ENCODE data around the gene TAS1R1.

Gene TAS1R1

GRCh38 chr1:6591222-6591621 is 36.1 kb downstream of the TAS1R1 start:
- H3K4me3 ChIP-seq (ENCODE audit: low read length) = no peak overlapping the region
- no peak for TF ChIP-seq CTCF (conservative IDR thresholded peaks at IDR 0.05; ENCODE audit: low read length)
- no peak for DNase-seq (ENCODE audit: low read depth)

GRCh38 chr1:6591644-6592043 is 36.5 kb downstream of the TAS1R1 start:
- DNase-seq (ENCODE audit: low read depth) = no peak
- TF ChIP-seq CTCF (conservative IDR thresholded peaks at IDR 0.05; ENCODE audit: low read length) = no peak

GRCh38 chr1:6592441-6592840 is 37.3 kb downstream of the TAS1R1 start:
- H3K4me3 ChIP-seq (ENCODE audit: low read length) = no peak overlapping the region
- DNase-seq (ENCODE audit: low read depth) = no peak
- TF ChIP-seq CTCF (conservative IDR thresholded peaks at IDR 0.05; ENCODE audit: low read length) = no peak

More at GRCh38 chr1:6591644-6592043, 36.5 kb downstream of the TAS1R1 start:
- H3K4me3 ChIP-seq (ENCODE audit: low read length) = no peak overlapping the region

- TF ChIP-seq CTCF (conservative IDR thresholded peaks at IDR 0.05; ENCODE audit: low read length) = no peak
- no peak for DNase-seq (ENCODE audit: low read depth)
These were observed 37.9 kb downstream of the TAS1R1 start for GRCh38 chr1:6592865-6593593.

GRCh38 chr1:6593810-6594209 is 38.7 kb downstream of the TAS1R1 start:
- H3K4me3 ChIP-seq (ENCODE audit: low read length) = no peak overlapping the region
- no peak for TF ChIP-seq CTCF (conservative IDR thresholded peaks at IDR 0.05; ENCODE audit: low read length)
- DNase-seq (ENCODE audit: low read depth) = no peak

More at GRCh38 chr1:6592865-6593593, 37.9 kb downstream of the TAS1R1 start:
- H3K4me3 ChIP-seq (ENCODE audit: low read length) = no peak overlapping the region

- no peak for DNase-seq (ENCODE audit: low read depth)
- no peak for TF ChIP-seq CTCF (conservative IDR thresholded peaks at IDR 0.05; ENCODE audit: low read length)
These were observed 40.1 kb downstream of the TAS1R1 start for GRCh38 chr1:6594977-6595740.

GRCh38 chr1:6596351-6596750 is 41.2 kb downstream of the TAS1R1 start:
- no peak for DNase-seq (ENCODE audit: low read depth)
- no peak for TF ChIP-seq CTCF (conservative IDR thresholded peaks at IDR 0.05; ENCODE audit: low read length)
- H3K4me3 ChIP-seq (ENCODE audit: low read length) = no peak overlapping the region

More at GRCh38 chr1:6594977-6595740, 40.1 kb downstream of the TAS1R1 start:
- H3K4me3 ChIP-seq (ENCODE audit: low read length) = no peak overlapping the region
